Loucy (cell line): ENCODE results near the gene KCNQ2.

Experiments used
- H2AFZ ChIP-seq: fragments of 200-600 bp; sonication (generic); 2 replicates; pipeline ENCODE4 v1.6.0; 2016; ENCODE audit warnings: antibody characterized with exemption, mild to moderate bottlenecking, low read length, moderate library complexity
- H3F3A ChIP-seq: fragments of 200-600 bp; 2 replicates; pipeline ENCODE4 v1.6.0; 2016; ENCODE audit warnings: antibody characterized with exemption, low read depth, mild to moderate bottlenecking
- H3K27me3 ChIP-seq: fragments of 200-600 bp; sonication (generic); 2 replicates; pipeline ENCODE4 v1.6.1; 2014; ENCODE audit warnings: low read length, mild to moderate bottlenecking; ENCODE audit not compliant: insufficient read depth, poor library complexity, severe bottlenecking
- H3K36me3 ChIP-seq: fragments of 200-600 bp; sonication (generic); 2 replicates; pipeline ENCODE4 v1.6.1; 2016; ENCODE audit warnings: low read length; ENCODE audit not compliant: insufficient read depth
- H3K4me1 ChIP-seq: fragments of 200-600 bp; sonication (generic); 2 replicates; pipeline ENCODE4 v1.5.1; 2014; ENCODE audit warnings: low read length, mild to moderate bottlenecking; ENCODE audit not compliant: insufficient read depth, poor library complexity, severe bottlenecking
- H3K4me2 ChIP-seq: fragments of 200-600 bp; sonication (generic); 2 replicates; pipeline ENCODE4 v1.6.0; 2014; ENCODE audit warnings: antibody characterized with exemption, low read length, low read depth, mild to moderate bottlenecking; ENCODE audit not compliant: poor library complexity, severe bottlenecking
- H3K4me3 ChIP-seq: fragments of 200-600 bp; sonication (generic); 2 replicates; pipeline ENCODE4 v1.5.1; 2014; ENCODE audit warnings: low read length, mild to moderate bottlenecking, mixed read lengths; ENCODE audit not compliant: poor library complexity, severe bottlenecking
- H3K79me2 ChIP-seq: fragments of 200-600 bp; sonication (generic); 2 replicates; pipeline ENCODE4 v1.6.1; 2014; ENCODE audit warnings: low read length; ENCODE audit not compliant: insufficient read depth
- H3K9ac ChIP-seq: fragments of 200-600 bp; sonication (generic); 2 replicates; pipeline ENCODE4 v1.6.0; 2014; ENCODE audit warnings: mild to moderate bottlenecking, low read depth, low read length, moderate library complexity; ENCODE audit not compliant: poor library complexity, severe bottlenecking
- H3K9me2 ChIP-seq: fragments of 200-600 bp; sonication (generic); replicated peaks from 2 replicates; pipeline ENCODE4 v1.6.1; 2016; ENCODE audit warnings: low read depth, low read length, mixed read lengths
- H3K9me3 ChIP-seq: fragments of 200-600 bp; sonication (generic); 2 replicates; pipeline ENCODE4 v1.6.1; 2014; ENCODE audit warnings: mild to moderate bottlenecking, antibody characterized with exemption, low read length, low read depth; ENCODE audit not compliant: insufficient read depth
- H4K20me1 ChIP-seq: fragments of 200-600 bp; sonication (generic); 2 replicates; pipeline ENCODE4 v1.6.0; 2014; ENCODE audit warnings: antibody characterized with exemption, low read length, mild to moderate bottlenecking; ENCODE audit not compliant: insufficient read depth, poor library complexity, severe bottlenecking
- EZH2phosphoT487 ChIP-seq: fragments of 200-600 bp; IDR thresholded peaks from 2 replicates; pipeline ENCODE4 v1.6.1; 2018; ENCODE audit warnings: antibody characterized with exemption, mild to moderate bottlenecking, moderate library complexity, borderline replicate concordance
- TF ChIP-seq, protein P1 (sequence below): fragments of 200-600 bp; sonication (generic); conservative IDR thresholded peaks from 2 replicates; pipeline ENCODE4 v1.5.1; 2014; ENCODE audit warnings: mild to moderate bottlenecking, antibody characterized with exemption, low read length

KCNQ2 gene

GRCh38 chr20:63362436-63363009 is 109.9 kb downstream of the KCNQ2 start:
- Histone ChIP-seq H3K27me3 (no peaks in the 10 kb centered on the region), H3K4me2 (no peak overlapping the region)

DNA sequence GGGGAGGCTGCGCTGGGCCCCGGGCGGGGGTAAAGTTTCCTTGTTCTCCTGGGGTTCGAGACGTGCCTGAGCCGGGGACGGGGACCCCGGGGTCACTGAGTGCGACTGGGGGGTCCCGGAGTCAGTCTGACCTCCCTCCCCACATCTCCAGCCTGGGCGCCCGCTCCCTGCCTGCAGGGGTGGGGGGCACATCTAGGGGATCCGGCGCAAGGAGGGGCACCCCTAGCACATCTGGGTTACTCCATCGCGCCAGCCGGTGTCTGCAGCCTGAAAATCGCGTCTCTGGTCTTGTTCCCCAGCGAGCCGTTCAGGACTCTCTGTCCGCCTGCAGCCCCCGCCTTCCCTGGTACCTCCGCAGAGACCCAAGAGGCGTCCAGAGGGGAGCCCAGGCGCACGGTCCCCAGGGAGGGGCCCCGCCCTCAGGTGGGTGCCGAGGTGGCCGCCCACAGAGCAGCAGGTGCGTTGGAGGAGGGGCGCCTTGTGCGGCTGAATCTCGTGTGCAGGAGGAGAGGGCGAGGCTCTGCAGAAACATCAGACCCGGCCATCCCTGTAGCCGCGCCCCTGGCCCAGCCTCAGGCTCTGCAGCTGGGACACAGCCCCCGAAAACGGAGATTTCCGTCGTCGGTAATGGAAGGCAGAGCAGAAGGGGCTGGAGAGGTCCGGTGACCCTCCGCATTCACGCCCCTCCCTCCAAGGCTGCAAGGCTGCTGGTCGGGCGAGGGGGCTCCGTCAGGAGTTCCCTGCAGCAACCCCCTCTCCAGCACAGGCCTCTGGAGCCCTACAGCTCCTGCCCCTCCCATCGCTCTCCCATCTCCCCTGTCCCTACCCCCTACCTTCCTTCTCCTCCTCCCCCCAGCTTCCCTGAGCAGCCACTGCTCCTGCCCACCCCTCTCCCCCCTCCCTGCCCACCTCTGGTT is 110.7 kb downstream of the KCNQ2 start:
- no peaks in the 10 kb centered on the region for H4K20me1 ChIP-seq
- no peaks in the 10 kb centered on the region for H3F3A ChIP-seq
- no peak overlapping the region for H3K4me2 ChIP-seq
- H3K9ac ChIP-seq, result no peak overlapping the region
- H3K36me3 ChIP-seq, result no peaks in the 10 kb centered on the region
- TF ChIP-seq, protein P1, sequence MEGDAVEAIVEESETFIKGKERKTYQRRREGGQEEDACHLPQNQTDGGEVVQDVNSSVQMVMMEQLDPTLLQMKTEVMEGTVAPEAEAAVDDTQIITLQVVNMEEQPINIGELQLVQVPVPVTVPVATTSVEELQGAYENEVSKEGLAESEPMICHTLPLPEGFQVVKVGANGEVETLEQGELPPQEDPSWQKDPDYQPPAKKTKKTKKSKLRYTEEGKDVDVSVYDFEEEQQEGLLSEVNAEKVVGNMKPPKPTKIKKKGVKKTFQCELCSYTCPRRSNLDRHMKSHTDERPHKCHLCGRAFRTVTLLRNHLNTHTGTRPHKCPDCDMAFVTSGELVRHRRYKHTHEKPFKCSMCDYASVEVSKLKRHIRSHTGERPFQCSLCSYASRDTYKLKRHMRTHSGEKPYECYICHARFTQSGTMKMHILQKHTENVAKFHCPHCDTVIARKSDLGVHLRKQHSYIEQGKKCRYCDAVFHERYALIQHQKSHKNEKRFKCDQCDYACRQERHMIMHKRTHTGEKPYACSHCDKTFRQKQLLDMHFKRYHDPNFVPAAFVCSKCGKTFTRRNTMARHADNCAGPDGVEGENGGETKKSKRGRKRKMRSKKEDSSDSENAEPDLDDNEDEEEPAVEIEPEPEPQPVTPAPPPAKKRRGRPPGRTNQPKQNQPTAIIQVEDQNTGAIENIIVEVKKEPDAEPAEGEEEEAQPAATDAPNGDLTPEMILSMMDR, result no peak
- TF ChIP-seq EZH2phosphoT487, result no peak
- no peaks in the 10 kb centered on the region for H3K4me1 ChIP-seq
- no peaks in the 10 kb centered on the region for H3K79me2 ChIP-seq
- no peak overlapping the region for H3K4me3 ChIP-seq
- H3K9me2 ChIP-seq, result no peaks in the 10 kb centered on the region
- no peak overlapping the region for H2AFZ ChIP-seq
- no peaks in the 10 kb centered on the region for H3K27me3 ChIP-seq
- H3K9me3 ChIP-seq, result no peaks in the 10 kb centered on the region; the same call in 1 of the 2 replicates

More at GRCh38 chr20:63362436-63363009, 109.9 kb downstream of the KCNQ2 start:
- no peaks in the 10 kb centered on the region for H3K9me3 ChIP-seq
- H3K4me3 ChIP-seq, result no peak overlapping the region
- no peaks in the 10 kb centered on the region for H3F3A ChIP-seq
- H2AFZ ChIP-seq, result no peak overlapping the region
- H4K20me1 ChIP-seq, result no peaks in the 10 kb centered on the region
- H3K36me3 ChIP-seq, result no peaks in the 10 kb centered on the region
- no peaks in the 10 kb centered on the region for H3K9me2 ChIP-seq
- no peaks in the 10 kb centered on the region for H3K4me1 ChIP-seq
- no peaks in the 10 kb centered on the region for H3K79me2 ChIP-seq
- TF ChIP-seq EZH2phosphoT487, result no peak
- TF ChIP-seq, protein P1, result no peak
- H3K9ac ChIP-seq, result no peak overlapping the region

- H3F3A ChIP-seq, result no peaks in the 10 kb centered on the region
- no peak within 1 kb of the TSS for H2AFZ ChIP-seq
- no peaks in the 10 kb centered on the region for H3K9me2 ChIP-seq
- no peak within 1 kb of the TSS for H3K4me2 ChIP-seq
- H3K9me3 ChIP-seq, result no peaks in the 10 kb centered on the region; the same call in 1 of the 2 replicates
- no peak within 1 kb of the TSS for H3K9ac ChIP-seq
- no peak within 1 kb of the TSS for H3K4me3 ChIP-seq
- TF ChIP-seq EZH2phosphoT487, result no peak
- TF ChIP-seq, protein P1, result no peak
- H3K27me3 ChIP-seq, result no peaks in the 10 kb centered on the region
- H4K20me1 ChIP-seq, result no peaks in the 10 kb centered on the region
- no peaks in the 10 kb centered on the region for H3K79me2 ChIP-seq
- H3K36me3 ChIP-seq, result no peaks in the 10 kb centered on the region
- no peaks in the 10 kb centered on the region for H3K4me1 ChIP-seq
Observed at GRCh38 chr20:63360850-63361518, 111.5 kb downstream of the KCNQ2 start, which contains the start of gene CHRNA4. Gene CHRNA4, minus strand, starts transcription at chr20:63361349. Its CDS starts 184 bp downstream, at chr20:63361165.
